T-helper 1 cell (primary cell): ENCODE results near the gene FCRL5.

Experiments used
- DNase-seq, 5 donors: peaks; one replicate each; pipeline ENCODE4 v3.0.0-alpha.2; 2012 to 2020

The FCRL5 gene

GRCh38 chr1:157523774-157524493, 28.4 kb downstream of the FCRL5 start:
- DNase-seq: peak in 1 of 5 donors; percentile 12

GRCh38 chr1:157521056-157521455, 31.3 kb downstream of the FCRL5 start:
- no peak for DNase-seq

- no peak for DNase-seq
Observed at GRCh38 chr1:157520386-157520935, 31.9 kb downstream of the FCRL5 start.

- DNase-seq: no peak
Observed at GRCh38 chr1:157519451-157519850, 32.9 kb downstream of the FCRL5 start.

GRCh38 chr1:157517016-157517415, 35.3 kb downstream of the FCRL5 start:
- DNase-seq: no peak

- DNase-seq: no peak
Observed at GRCh38 chr1:157515709-157516108, 36.6 kb downstream of the FCRL5 start.

- DNase-seq: no peak
Observed at GRCh38 chr1:157515141-157515540, 37.2 kb downstream of the FCRL5 start.

GRCh38 chr1:157512036-157512969, 40.0 kb downstream of the FCRL5 start:
- no peak for DNase-seq

- DNase-seq: no peak
Observed at GRCh38 chr1:157509546-157510232, 42.6 kb downstream of the FCRL5 start.

- DNase-seq: peak in 1 of 5 donors; percentile 21
Observed at GRCh38 chr1:157505481-157506272, 46.6 kb downstream of the FCRL5 start.

- no peak for DNase-seq
Observed at GRCh38 chr1:157504646-157505045, 47.7 kb downstream of the FCRL5 start.

- no peak for DNase-seq
Observed at GRCh38 chr1:157499521-157499920, 52.8 kb downstream of the FCRL5 start.

- DNase-seq: no peak
Observed at GRCh38 chr1:157498736-157499090, 53.6 kb downstream of the FCRL5 start.

GRCh38 chr1:157497987-157498735, 54.2 kb downstream of the FCRL5 start:
- no peak for DNase-seq

GRCh38 chr1:157497284-157497683, 55.0 kb downstream of the FCRL5 start:
- no peak for DNase-seq

- DNase-seq: peak in 2 of 5 donors; percentile 11 to 41
Observed at GRCh38 chr1:157496121-157496526, 56.2 kb downstream of the FCRL5 start.

GRCh38 chr1:157495285-157495684, 57.0 kb downstream of the FCRL5 start:
- no peak for DNase-seq

- DNase-seq: no peak
Observed at GRCh38 chr1:157494093-157494492, 58.2 kb downstream of the FCRL5 start.

GRCh38 chr1:157490467-157491165, 61.7 kb downstream of the FCRL5 start:
- DNase-seq: peak in 3 of 5 donors; percentile 11 to 34 (median 26)

- DNase-seq: no peak
Observed at GRCh38 chr1:157488156-157488555, 64.2 kb downstream of the FCRL5 start.

- DNase-seq: no peak
Observed at GRCh38 chr1:157487504-157487903, 64.8 kb downstream of the FCRL5 start.
